ENCODE measurements around the gene FBXL17.

FBXL17 gene

DNA sequence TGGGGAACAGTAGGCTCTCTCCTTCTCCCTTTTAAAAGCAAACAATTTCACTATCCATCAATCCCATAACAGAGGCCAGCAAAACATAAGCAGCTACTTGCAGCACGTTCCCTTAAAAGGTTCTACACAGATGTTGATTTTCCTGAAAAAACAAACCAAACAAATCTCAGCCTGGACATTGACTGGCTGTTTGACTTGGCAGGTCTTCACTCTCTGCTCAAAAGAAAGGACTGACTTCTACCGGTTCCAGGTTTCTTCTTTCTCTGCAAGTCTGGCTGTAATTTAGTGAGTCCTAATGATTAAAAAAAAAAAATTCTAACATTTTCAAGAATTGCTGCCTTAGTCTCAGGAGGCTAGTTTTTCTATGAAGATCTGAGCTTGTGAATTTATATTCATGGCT lies 508.0 kb downstream of the FBXL17 start:
- H3K4me1 ChIP-seq (ENCODE audit: control insufficient read depth in 1 of 2, insufficient read depth in 2 of 2, low read length in 2 of 2), result no peaks in the 10 kb centered on the region
- no peak overlapping the region for H3K9ac ChIP-seq (ENCODE audit: low read depth in 1 of 2, low read length in 2 of 2)
- no peaks in the 10 kb centered on the region for H3K27me3 ChIP-seq (ENCODE audit: control insufficient read depth in 1 of 2, insufficient read depth in 2 of 2, low read length in 2 of 2)
- H3K4me3 ChIP-seq (ENCODE audit: low read depth in 1 of 2, low read length in 2 of 2), result no peak overlapping the region
- no peaks in the 10 kb centered on the region for H3K9me3 ChIP-seq (ENCODE audit: control insufficient read depth in 1 of 2, low read length in 2 of 2)
- no peaks in the 10 kb centered on the region for H3K36me3 ChIP-seq (ENCODE audit: control insufficient read depth in 1 of 2, insufficient read depth in 2 of 2, low read length in 2 of 2)
- no peak overlapping the region for H3K27ac ChIP-seq (ENCODE audit: low read depth, low read length)

DNA sequence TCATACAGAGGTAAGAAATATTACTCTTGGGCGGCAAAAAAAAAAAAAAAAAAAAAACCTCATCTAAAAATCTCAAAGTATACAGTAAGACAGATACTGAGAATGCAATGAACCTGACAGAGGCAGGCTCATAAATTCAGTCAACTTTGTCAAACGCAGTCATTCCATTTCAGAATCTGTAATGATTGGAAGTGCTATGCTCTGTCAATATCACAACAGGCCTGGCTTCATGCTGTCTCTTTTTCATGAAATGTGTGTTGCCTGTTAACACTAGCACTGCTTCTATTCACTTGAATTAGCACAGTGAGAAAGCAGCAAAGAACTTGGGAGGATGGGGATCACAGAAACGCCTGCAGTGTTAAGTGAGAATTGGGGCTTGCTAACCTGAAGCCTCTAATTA lies 510.9 kb downstream of the FBXL17 start:
- Histone ChIP-seq H3K9me3 (ENCODE audit: control insufficient read depth in 1 of 2, low read length in 2 of 2) (no peaks in the 10 kb centered on the region), H3K4me3 (ENCODE audit: low read depth in 1 of 2, low read length in 2 of 2) (no peak overlapping the region), H3K36me3 (ENCODE audit: control insufficient read depth in 1 of 2, insufficient read depth in 2 of 2, low read length in 2 of 2) (no peaks in the 10 kb centered on the region), H3K27ac (ENCODE audit: low read depth, low read length) (no peak overlapping the region), H3K4me1 (ENCODE audit: control insufficient read depth in 1 of 2, insufficient read depth in 2 of 2, low read length in 2 of 2) (no peaks in the 10 kb centered on the region), H3K9ac (ENCODE audit: low read depth in 1 of 2, low read length in 2 of 2) (no peak overlapping the region), H3K27me3 (ENCODE audit: control insufficient read depth in 1 of 2, insufficient read depth in 2 of 2, low read length in 2 of 2) (no peaks in the 10 kb centered on the region)

DNA sequence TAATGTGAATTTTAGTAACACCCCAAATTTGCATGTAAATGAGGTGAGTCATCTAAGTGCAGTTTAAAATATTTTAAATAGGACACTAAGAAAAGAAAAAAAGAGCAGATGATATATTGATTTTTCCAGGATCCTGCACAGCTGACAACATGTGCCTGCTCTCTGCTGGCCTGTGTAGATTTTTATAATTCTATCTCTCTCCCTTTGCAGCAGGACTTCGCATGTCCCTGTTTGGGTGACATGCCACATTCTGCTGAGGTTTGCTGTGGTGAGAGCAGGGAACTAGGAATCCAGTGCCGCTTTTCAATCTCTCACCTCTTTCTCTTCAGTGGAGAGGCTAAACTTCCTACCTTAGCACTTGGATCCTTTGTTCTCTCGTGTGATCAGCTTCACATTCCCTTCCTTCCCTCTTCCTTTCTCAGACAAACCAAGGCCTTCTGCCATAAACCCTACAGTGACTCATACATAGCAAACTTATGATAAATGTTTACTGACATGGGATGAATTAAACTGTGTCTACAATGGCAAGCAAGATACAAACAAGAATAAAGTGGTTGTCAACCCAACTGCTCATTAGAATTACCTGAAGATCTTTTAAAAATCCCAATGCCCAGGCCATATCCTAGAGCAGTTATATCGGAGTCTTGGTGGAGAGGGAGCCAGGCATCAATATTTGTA lies 512.3 kb downstream of the FBXL17 start:
- Histone ChIP-seq H3K9ac (ENCODE audit: low read depth in 1 of 2, low read length in 2 of 2) (no peak overlapping the region), H3K4me3 (ENCODE audit: low read depth in 1 of 2, low read length in 2 of 2) (no peak overlapping the region), H3K36me3 (ENCODE audit: control insufficient read depth in 1 of 2, insufficient read depth in 2 of 2, low read length in 2 of 2) (no peaks in the 10 kb centered on the region), H3K9me3 (ENCODE audit: control insufficient read depth in 1 of 2, low read length in 2 of 2) (no peaks in the 10 kb centered on the region), H3K27me3 (ENCODE audit: control insufficient read depth in 1 of 2, insufficient read depth in 2 of 2, low read length in 2 of 2) (no peaks in the 10 kb centered on the region), H3K27ac (ENCODE audit: low read depth, low read length) (no peak overlapping the region), H3K4me1 (ENCODE audit: control insufficient read depth in 1 of 2, insufficient read depth in 2 of 2, low read length in 2 of 2) (no peaks in the 10 kb centered on the region)

DNA sequence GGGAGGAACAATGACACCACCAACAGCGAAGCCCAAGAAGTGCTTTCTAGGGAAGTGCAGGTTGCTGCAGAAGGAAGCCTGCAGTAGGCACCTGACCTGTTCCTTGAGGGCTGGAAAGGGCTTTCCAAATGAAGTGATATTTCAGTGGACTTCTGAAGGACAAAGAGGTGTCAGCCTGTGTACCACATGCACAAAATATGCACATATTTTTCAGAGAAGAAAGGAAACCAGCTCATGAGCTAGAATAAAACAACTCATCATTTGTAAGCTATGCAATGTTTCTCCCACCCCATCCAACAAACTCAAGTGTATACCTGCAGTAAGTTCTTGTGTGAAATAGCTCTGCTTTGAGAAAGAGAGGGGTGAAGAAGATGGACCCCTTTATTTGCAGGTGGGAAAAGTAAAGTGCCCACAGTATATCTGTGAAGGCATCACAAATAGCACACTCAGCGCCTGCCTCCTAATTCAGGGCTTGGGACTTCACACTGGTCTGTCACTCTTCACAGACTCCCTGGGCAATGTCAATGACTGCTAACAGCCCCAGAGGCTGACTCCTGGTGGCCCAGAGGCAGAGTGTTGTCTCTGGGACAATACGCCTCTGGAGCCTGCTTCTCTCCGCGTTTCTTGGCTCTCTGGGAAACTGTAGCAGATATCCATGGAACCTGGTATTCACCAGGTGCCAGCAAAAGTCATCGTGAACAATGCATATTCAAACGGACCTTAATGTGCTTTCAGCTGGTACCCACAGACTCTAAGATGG lies 513.1 kb downstream of the FBXL17 start:
- Histone ChIP-seq H3K27ac (ENCODE audit: low read depth, low read length) (no peak overlapping the region), H3K4me1 (ENCODE audit: control insufficient read depth in 1 of 2, insufficient read depth in 2 of 2, low read length in 2 of 2) (no peaks in the 10 kb centered on the region), H3K36me3 (ENCODE audit: control insufficient read depth in 1 of 2, insufficient read depth in 2 of 2, low read length in 2 of 2) (no peaks in the 10 kb centered on the region), H3K4me3 (ENCODE audit: low read depth in 1 of 2, low read length in 2 of 2) (no peak overlapping the region), H3K9ac (ENCODE audit: low read depth in 1 of 2, low read length in 2 of 2) (no peak overlapping the region), H3K9me3 (ENCODE audit: control insufficient read depth in 1 of 2, low read length in 2 of 2) (no peaks in the 10 kb centered on the region), H3K27me3 (ENCODE audit: control insufficient read depth in 1 of 2, insufficient read depth in 2 of 2, low read length in 2 of 2) (no peaks in the 10 kb centered on the region)

DNA sequence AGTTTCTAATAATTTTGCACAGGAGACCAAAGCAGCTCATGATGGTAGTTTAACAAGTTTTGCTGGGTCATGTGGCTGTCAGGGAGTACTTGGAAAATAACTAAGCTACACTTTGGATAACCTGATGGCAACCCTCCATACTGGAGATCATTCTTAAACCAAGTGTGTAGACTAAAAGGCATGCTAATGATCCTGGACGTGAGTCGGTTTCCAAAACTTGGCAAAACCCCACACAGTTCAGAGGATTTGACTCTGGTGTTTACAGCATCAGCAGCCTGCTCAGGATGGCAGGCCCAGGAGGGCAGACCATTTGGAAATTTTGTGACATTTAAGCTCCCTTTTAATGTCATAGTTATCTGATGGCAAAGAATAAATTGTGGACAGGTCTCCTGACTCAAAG lies 514.6 kb downstream of the FBXL17 start:
- no peak overlapping the region for H3K27ac ChIP-seq (ENCODE audit: low read depth, low read length)
- no peaks in the 10 kb centered on the region for H3K36me3 ChIP-seq (ENCODE audit: control insufficient read depth in 1 of 2, insufficient read depth in 2 of 2, low read length in 2 of 2)
- no peak overlapping the region for H3K9ac ChIP-seq (ENCODE audit: low read depth in 1 of 2, low read length in 2 of 2)
- no peaks in the 10 kb centered on the region for H3K9me3 ChIP-seq (ENCODE audit: control insufficient read depth in 1 of 2, low read length in 2 of 2)
- H3K4me1 ChIP-seq (ENCODE audit: control insufficient read depth in 1 of 2, insufficient read depth in 2 of 2, low read length in 2 of 2), result no peaks in the 10 kb centered on the region
- no peaks in the 10 kb centered on the region for H3K27me3 ChIP-seq (ENCODE audit: control insufficient read depth in 1 of 2, insufficient read depth in 2 of 2, low read length in 2 of 2)
- no peak overlapping the region for H3K4me3 ChIP-seq (ENCODE audit: low read depth in 1 of 2, low read length in 2 of 2)

DNA sequence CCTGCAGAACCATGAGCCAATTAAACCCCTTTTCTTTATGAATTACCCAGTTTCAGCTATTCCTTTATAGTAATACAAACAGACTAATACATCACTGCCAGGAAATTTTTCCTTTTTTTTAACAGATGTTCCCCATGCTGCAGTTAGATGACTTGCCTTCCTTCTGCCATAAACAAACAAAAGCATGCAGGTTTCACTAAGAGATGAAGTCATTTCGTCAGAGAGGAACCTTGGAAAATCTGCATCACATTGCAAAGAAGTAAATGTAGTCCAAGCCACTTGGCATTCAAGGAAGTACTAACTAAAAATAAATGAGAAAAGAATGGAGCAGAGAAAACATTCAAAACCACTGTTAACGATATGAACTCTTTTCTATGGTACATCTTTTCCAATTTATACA lies 517.1 kb downstream of the FBXL17 start:
- Histone ChIP-seq H3K36me3 (ENCODE audit: control insufficient read depth in 1 of 2, insufficient read depth in 2 of 2, low read length in 2 of 2) (peaks cover 0 to 7% of the 10 kb centered on the region in 2 donors), H3K4me3 (ENCODE audit: low read depth in 1 of 2, low read length in 2 of 2) (no peak overlapping the region), H3K27me3 (ENCODE audit: control insufficient read depth in 1 of 2, insufficient read depth in 2 of 2, low read length in 2 of 2) (no peaks in the 10 kb centered on the region), H3K9me3 (ENCODE audit: control insufficient read depth in 1 of 2, low read length in 2 of 2) (no peaks in the 10 kb centered on the region), H3K27ac (ENCODE audit: low read depth, low read length) (no peak overlapping the region), H3K4me1 (ENCODE audit: control insufficient read depth in 1 of 2, insufficient read depth in 2 of 2, low read length in 2 of 2) (no peaks in the 10 kb centered on the region), H3K9ac (ENCODE audit: low read depth in 1 of 2, low read length in 2 of 2) (no peak overlapping the region)

DNA sequence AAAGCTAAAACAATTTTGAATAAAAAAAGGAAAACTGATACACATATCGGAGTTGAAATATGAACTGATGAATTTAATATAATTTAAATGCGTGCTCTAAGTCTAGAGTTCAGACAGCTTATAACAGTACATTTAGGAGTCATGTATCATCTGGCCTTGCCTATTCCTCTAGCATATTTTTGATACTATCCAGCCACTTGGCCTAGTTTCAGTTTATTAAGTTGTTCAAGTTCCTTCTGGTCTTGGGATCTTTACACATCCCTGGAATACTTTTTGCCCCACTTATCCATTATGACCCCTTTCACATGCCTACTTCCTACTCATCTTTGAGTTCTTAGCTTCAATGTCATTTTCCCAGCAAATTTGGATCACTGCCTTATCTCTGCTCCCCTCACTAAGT lies 518.8 kb downstream of the FBXL17 start:
- Histone ChIP-seq H3K9me3 (ENCODE audit: control insufficient read depth in 1 of 2, low read length in 2 of 2) (no peaks in the 10 kb centered on the region), H3K4me3 (ENCODE audit: low read depth in 1 of 2, low read length in 2 of 2) (no peak overlapping the region), H3K36me3 (ENCODE audit: control insufficient read depth in 1 of 2, insufficient read depth in 2 of 2, low read length in 2 of 2) (peaks cover 0 to 7% of the 10 kb centered on the region in 2 donors), H3K27ac (ENCODE audit: low read depth, low read length) (no peak overlapping the region), H3K27me3 (ENCODE audit: control insufficient read depth in 1 of 2, insufficient read depth in 2 of 2, low read length in 2 of 2) (no peaks in the 10 kb centered on the region), H3K9ac (ENCODE audit: low read depth in 1 of 2, low read length in 2 of 2) (no peak overlapping the region), H3K4me1 (ENCODE audit: control insufficient read depth in 1 of 2, insufficient read depth in 2 of 2, low read length in 2 of 2) (no peaks in the 10 kb centered on the region)

DNA sequence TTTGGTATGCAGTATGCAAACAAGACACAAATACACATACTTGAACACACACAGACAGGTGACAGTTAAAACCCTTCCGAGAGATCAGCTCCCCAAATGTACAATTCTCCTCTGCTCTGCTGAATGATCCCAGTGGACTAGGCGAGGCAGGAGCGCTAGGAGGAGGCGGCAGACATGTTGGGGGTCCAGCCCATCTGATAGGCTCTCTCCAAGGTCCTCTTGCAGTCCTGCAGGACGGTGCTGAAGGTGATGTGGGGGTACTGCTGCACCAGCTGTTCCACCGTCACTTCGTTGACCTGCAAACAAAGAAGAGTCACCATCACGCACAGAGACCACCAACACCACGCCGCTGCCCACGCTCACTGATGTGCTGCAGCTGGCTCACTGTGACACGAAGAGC lies 520.3 kb downstream of the FBXL17 start:
- Histone ChIP-seq H3K27ac (ENCODE audit: low read depth, low read length) (no peak overlapping the region), H3K27me3 (ENCODE audit: control insufficient read depth in 1 of 2, insufficient read depth in 2 of 2, low read length in 2 of 2) (no peaks in the 10 kb centered on the region), H3K36me3 (ENCODE audit: control insufficient read depth in 1 of 2, insufficient read depth in 2 of 2, low read length in 2 of 2) (peaks cover 0 to 7% of the 10 kb centered on the region in 2 donors), H3K4me3 (ENCODE audit: low read depth in 1 of 2, low read length in 2 of 2) (no peak overlapping the region), H3K9me3 (ENCODE audit: control insufficient read depth in 1 of 2, low read length in 2 of 2) (no peaks in the 10 kb centered on the region), H3K9ac (ENCODE audit: low read depth in 1 of 2, low read length in 2 of 2) (no peak overlapping the region), H3K4me1 (ENCODE audit: control insufficient read depth in 1 of 2, insufficient read depth in 2 of 2, low read length in 2 of 2) (no peaks in the 10 kb centered on the region)

DNA sequence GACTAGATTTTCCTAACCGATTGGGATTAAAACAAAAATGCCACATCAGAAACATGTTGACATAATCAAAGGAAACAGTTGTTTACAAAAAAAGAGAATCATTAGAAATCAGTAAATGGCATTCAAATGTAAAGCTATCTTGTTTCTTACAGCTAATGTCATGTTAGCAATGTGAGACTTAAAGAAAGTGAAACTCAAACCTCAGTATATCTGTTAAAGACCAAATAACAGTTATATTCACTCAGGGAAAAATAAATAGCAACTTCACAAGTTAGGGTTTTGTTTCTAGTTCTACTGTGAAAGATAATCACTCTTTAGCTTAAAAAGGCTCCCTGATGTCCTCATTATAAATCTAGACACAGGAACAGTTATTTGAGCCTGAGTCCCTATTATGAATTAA lies 521.9 kb downstream of the FBXL17 start:
- Histone ChIP-seq H3K4me1 (ENCODE audit: control insufficient read depth in 1 of 2, insufficient read depth in 2 of 2, low read length in 2 of 2) (no peaks in the 10 kb centered on the region), H3K9ac (ENCODE audit: low read depth in 1 of 2, low read length in 2 of 2) (no peak overlapping the region), H3K27me3 (ENCODE audit: control insufficient read depth in 1 of 2, insufficient read depth in 2 of 2, low read length in 2 of 2) (no peaks in the 10 kb centered on the region), H3K9me3 (ENCODE audit: control insufficient read depth in 1 of 2, low read length in 2 of 2) (no peaks in the 10 kb centered on the region), H3K36me3 (ENCODE audit: control insufficient read depth in 1 of 2, insufficient read depth in 2 of 2, low read length in 2 of 2) (peaks cover 0 to 7% of the 10 kb centered on the region in 2 donors), H3K4me3 (ENCODE audit: low read depth in 1 of 2, low read length in 2 of 2) (no peak overlapping the region), H3K27ac (ENCODE audit: low read depth, low read length) (no peak overlapping the region)

DNA sequence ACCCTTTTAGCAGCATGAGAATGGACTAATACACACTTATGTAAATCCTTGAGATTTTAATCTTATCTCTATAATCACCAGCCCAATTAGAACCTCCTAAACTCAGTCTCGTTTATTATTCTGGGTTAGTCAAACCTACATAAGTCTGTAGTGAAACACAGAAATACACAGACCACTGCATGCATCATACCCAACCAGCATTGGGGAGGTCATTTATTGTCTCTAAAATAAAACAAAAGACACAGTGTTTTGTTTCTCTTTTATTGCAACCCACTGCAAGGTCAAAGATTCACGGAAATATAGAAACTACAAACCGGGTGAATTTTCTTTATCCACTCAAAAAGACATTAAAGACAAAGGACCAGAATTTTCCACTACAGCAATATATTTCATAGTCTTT lies 523.1 kb downstream of the FBXL17 start:
- Histone ChIP-seq H3K9me3 (ENCODE audit: control insufficient read depth in 1 of 2, low read length in 2 of 2) (no peaks in the 10 kb centered on the region), H3K4me3 (ENCODE audit: low read depth in 1 of 2, low read length in 2 of 2) (no peak overlapping the region), H3K36me3 (ENCODE audit: control insufficient read depth in 1 of 2, insufficient read depth in 2 of 2, low read length in 2 of 2) (peaks cover 0 to 7% of the 10 kb centered on the region in 2 donors), H3K27me3 (ENCODE audit: control insufficient read depth in 1 of 2, insufficient read depth in 2 of 2, low read length in 2 of 2) (no peaks in the 10 kb centered on the region), H3K4me1 (ENCODE audit: control insufficient read depth in 1 of 2, insufficient read depth in 2 of 2, low read length in 2 of 2) (no peaks in the 10 kb centered on the region), H3K27ac (ENCODE audit: low read depth, low read length) (no peak overlapping the region), H3K9ac (ENCODE audit: low read depth in 1 of 2, low read length in 2 of 2) (no peak overlapping the region)

Measured in duodenal mucosa (tissue), 2 donors.